Glomerular endothelial cell (primary cell): ENCODE measurements around the gene TBC1D14. TPM values are rescaled to one million over a fixed set of nuclear protein-coding genes. Genes with fewer than 3 reads are reported as not detected.

Experiments
- DNase-seq: peaks from one replicate; pipeline ENCODE4 v3.0.0-alpha.2; 2011; ENCODE audit warnings: low read depth, low spot score; ENCODE audit errors: extremely low read depth
- total RNA-seq: library from RNA; depleted of rRNA; stranded (reverse); fragments of >200 nt; gene quantifications from 2 replicates; pipeline ENCODE4 v1.2.3, GENCODE V29; 2015

The TBC1D14 gene
- total RNA-seq, 1 donor from 2014 or later: 22.0 TPM

- DNase-seq: no peak
Observed at GRCh38 chr4:6926681-6927478, 17.3 kb downstream of the TBC1D14 start.

- no peak for DNase-seq
Observed at GRCh38 chr4:6928081-6928480, 18.5 kb downstream of the TBC1D14 start.

- no peak for DNase-seq
Observed at GRCh38 chr4:6929339-6929811, 19.7 kb downstream of the TBC1D14 start.

DNA sequence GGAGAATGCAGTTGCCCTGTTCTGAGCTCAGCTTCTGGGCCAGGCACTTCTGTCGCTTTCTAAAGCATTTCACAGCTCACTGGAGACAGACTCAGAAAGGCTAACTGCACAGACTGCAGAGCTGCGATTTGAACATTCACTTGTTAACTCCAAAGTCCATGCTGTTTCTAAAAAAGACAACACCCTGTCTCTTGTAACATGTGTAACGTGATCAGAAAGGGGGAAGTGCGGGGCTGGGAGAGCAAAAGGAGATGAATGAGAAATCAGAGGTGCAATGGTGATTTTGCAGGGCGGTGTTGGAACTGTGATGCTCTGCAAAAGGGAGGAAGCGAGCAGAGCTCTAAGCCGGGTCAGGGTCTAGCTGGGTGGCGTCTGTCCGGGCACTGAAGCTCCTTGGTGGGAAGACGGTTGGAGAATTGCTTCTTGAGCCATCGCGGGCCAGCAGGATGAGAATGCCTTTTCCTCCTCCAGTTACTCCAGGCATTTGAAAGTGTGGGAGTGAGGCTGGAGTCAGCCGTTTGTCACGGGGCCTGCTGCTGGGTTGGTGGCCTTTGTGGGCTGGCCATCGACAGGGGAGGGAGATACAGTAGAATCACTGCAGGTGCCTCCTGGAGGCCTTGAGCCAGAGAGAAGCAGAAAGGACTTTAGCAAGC, 20.3 kb downstream of the TBC1D14 start:
- no peak for DNase-seq

DNA sequence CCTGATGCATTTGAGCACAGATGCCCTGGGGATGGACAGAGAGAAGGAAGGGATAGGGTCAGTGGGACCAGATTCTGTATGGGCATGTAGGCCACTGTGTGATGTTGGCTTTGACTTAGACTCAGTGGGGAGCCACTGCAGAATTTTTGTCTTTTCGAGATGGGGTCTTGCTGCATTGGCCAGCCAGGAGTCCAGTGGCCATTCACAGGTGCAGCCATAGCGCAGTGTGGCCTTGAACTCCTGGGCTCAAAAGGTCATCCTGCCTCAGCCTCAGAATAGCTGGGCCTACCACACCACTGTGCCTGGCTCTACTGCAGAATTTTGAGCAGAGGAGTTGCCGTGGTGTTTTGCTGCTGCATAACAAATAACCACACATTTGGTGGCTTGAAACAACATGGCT, 22.8 kb downstream of the TBC1D14 start:
- DNase-seq: no peak

DNA sequence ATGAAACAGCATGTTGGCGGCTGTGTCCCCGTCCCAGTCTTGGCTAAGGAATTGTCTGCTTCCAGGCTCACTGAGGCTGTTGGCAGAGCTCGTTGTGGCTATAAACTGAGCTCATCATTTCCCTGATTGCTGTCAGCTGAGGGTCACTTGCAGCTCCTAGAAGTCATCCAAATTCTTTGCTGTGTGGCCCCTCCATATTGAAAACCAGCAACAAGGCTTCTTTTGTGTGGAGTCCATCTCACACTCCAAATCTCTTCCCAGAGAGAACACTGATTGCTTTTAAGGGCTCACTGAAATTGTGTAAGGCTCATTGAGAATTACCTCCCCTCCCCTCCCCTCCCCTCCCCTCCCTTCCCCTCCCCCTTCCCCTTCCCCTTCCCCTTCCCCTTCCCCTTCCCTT, 23.3 kb downstream of the TBC1D14 start:
- no peak for DNase-seq

DNA sequence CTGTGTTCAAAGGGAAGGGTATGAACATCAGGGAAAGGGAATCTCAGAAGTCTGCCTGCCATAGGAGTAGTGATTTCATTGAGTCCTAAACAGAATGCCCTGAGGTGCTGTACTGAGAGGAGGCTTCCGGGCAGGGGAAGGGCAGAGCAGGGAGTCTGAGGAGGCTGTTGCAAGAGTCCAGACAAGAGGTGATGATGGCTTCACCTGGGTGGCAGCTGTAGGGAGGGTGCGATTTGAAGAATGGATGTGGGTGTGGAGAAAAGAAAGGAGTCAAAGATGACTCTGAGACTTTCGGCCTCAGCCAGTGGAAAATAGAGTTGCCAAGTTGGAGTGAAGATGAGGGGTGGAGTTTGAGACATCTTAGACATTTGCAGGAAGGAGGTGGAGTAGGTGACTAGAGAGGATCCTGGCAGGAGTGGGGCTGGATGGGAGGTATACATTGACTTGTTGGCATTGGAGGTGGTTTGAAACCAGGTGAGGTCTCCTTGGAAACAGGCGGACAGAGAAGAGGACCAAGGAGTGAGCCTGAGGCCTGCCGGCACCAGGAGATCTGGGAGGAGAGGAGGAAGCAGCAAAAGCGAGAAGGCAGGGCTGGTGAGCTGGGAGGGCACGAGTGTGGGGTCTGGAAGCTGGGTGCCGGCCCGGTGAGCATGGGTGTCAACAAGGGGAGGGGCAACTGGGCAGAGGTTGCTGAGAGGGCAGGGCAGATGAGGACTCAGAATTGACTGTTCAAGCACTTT, 24.2 kb downstream of the TBC1D14 start:
- no peak for DNase-seq

DNA sequence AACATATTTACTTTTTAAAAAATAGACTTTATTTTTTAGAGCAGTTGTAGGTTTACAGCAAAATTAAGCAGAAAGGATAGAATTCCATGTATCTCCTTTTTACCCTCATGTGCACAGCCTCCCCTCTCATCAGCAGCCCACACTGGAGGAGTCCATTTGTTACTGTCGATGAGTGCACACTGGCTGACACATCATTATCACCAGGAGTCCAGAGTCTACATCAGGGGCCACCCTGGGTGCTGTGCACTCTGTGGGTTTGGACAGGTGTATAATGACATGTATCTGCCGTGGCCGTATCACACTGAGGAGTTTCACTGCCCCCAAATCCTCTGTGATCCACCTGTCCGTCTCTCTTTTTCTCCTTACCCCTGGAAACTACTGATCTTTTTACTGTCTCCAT, 26.3 kb downstream of the TBC1D14 start:
- DNase-seq: no peak

- no peak for DNase-seq
Observed at GRCh38 chr4:6937201-6937600, 27.6 kb downstream of the TBC1D14 start.

- no peak for DNase-seq
Observed at GRCh38 chr4:6937754-6938153, 28.1 kb downstream of the TBC1D14 start.

DNA sequence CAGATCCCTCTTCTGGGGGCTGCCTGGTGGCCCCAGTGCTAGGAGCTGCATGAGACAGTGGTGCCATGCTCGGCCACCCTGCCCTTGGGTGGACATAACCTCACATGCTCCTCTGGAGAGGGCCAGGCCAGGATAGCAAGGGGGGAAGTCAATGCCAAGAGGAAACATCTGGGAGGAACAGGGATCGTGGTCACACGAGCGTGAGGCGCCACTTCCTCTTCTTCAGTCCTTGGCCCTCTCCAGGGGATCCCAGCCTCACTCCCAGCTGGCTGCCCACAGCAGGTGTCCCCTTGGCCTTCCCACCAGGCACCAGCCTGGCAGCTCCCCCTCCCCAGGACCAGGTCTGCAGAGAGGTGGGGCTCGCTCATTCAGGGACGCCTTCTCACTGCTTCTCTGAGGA, 28.6 kb downstream of the TBC1D14 start:
- DNase-seq: no peak

- DNase-seq: no peak
Observed at GRCh38 chr4:6938647-6939271, 29.1 kb downstream of the TBC1D14 start.

DNA sequence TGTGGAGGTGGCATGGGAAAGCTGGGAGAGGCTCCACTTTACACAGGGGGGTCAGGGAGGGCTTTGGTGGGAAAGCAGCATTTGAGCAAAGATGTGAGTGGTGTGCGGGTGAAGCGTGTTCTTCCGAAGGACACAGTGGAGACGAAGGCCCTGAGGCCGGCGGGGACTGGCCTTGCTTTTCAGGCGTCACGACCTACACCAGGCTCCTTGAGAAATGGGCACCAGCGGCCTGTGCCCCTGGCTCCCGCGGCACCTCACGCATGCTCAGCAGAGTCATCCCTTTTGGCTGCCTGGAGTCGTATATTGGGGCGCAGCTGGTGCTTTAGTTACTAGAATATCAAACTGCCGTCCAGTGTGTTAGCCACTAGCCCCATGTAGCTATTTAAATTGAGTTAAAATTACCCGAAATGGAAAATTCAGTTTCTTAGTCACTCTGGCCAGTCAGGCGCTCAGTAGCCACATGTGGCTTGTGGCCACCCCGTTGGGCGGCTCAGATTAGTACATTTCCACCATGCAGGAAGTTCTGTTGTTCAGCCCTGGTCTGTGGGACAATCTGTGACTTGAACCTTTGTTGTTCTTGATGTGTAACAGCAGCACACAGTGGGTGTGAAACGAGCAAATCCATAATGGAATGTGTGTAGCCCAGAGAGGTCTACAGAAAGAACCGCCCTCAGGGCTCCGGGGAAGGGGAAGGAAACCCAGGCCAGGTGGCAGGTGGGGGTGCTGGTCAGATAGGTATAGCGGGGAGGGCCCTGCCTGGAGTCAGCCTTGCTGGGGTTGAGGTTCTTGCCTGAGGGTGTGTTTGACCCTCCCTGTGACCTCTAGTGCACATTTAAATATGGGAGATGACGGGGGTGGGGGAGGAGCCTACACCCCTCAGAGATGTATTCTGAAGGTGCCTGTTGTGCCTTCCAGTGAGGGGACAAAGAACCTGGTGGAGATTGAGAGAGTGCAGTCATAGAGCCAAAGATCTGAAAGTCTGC, 30.4 kb downstream of the TBC1D14 start:
- DNase-seq: no peak

DNA sequence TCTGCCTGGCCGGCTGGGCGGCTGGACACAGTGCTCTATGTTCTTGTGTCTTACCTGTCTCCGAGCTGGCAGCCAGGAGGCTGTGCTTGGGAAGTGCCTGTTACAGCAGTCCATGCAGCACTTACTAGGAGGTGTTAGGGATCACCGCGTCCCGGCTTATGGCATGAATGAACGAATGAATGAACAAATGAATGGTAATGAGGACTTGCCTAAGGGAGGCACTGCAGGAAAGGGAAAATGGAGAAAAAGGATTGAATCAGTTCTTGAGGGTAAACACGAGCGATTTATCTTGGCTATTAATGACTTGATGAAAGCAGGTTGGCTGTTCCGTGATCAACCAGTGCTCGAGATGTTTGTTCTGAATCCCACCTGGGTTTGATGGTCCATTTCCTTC, 31.1 kb downstream of the TBC1D14 start:
- DNase-seq: no peak

DNA sequence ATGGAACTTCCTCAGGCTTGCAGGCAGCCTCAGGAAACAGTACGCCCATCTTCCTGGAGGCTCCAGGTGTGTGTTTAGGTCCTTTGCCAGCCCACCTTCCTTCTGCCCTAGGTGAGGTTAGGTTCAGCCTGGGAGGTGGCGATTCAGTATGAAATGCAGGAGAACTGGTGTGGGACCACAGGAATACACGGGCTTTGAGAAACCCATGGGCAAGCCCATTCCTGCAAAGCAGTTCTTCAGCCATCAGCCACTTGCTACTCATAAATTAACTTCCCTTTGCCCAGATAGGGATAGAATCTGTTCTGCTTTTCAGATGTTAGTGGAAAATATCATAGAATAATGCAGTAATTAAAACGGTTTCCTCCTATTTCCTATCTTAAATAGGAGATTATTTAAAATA, 32.2 kb downstream of the TBC1D14 start:
- DNase-seq: no peak

DNA sequence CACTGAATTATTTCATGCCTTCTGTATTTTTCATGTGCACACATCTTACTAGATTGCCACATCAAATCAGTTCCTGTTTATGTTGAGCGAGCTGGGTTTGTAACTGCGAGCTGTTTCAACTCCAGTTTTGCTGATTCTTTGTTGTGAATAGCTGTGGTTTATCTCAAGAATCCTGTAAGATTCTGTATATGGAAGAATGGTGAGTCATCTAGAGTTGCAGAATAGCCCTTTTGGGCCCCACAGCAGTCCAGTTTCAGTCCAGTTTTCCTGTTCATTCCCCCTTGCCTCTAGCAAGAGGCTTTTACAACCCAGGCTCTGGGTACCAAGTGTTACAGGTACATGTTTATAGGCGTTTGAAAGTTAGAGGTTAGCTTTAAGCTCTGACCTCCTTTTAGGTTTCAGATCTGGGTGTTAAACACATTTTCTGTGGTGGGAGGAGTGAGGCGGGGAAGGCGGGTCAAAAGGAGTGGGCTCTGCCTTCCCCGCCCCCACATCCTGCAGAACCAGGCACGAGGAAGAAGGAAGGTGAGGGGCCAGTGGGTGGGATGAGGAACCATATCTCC, 32.7 kb downstream of the TBC1D14 start:
- DNase-seq: no peak

DNA sequence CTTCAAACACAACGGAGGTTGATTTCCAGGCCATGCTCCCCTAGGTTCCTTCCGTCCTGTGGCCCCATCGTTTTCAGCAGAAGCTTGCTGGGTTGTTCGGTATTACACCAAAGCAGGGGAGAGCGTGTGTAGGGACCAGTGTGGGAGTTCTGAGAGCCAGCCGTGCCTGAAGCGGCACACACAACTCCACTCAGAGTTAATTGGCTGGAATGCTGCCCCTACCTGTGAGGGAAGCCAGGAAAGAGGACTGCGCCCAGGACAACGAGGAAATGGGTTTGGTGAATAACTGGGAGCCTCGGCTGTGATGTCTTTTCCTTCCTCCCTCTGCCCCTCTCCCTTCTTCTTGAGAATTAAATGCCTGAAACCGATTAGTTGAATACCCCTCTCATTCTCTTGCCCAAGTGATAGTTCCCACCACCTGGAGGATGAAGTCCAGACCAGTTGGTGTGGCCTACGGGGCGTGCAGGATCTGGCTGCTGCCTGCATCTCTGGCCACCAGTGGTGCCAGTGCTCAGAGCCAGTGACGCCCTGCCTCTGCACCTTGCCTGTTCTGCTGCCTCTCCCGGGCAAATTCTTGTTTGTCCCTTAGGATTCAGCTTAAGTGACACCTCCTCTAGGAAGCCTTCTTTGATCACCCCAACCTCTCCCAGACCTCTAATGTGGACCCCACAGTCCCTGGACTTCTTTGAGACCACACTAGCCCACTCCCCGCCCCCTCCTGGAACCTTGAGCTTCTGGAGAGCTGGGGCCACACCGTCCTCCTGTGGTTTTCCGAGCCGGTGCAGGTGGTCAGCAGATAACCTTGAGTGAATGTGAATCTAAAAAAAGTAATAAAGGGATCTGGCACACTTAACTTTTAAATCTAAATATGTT, 33.6 kb downstream of the TBC1D14 start:
- no peak for DNase-seq

DNA sequence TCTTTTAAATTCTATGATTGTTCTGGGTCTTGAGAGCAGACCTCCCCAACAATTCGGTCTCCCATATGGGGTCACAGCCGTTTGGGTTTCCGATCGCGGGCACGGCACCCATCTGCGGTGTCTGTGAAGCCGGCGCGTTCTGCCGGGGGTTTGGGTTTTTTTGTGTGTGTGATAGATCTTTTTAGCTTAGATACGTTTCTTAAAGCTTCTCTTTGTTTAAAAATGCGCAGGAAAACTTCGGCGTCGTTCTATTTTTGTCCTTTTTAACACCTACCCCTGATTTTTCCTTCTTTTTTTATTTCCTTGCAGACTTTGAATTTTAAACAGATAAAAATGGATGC, 34.2 kb downstream of the TBC1D14 start:
- DNase-seq: no peak
